ENCODE results near the gene TGFBR3L.

- TF ChIP-seq CTCF (conservative IDR thresholded peaks at IDR 0.05) (peak; percentile 88), ZFX (IDR thresholded peaks at IDR 0.05) (no peak)
Measured at GRCh38 chr19:7868671-7869452, 45.8 kb upstream of the TGFBR3L start.

Measured in C4-2B (cell line).